Thyroid gland (tissue), 4 donors: ENCODE measurements around the gene ZNF652. TPM values are rescaled to one million over a fixed set of nuclear protein-coding genes. Genes with fewer than 3 reads are reported as not detected.

ENCODE experiments used
- DNase-seq, 2 donors: peaks; one replicate each; pipeline ENCODE4 v3.0.0-alpha.2; 2019
- H3K27ac ChIP-seq, 3 donors: fragments of 200-600 bp; sonication (generic); 1 replicate in 2 of 3; 2 replicates in 1 of 3; pipeline ENCODE4 v1.5.1; 2016 to 2019; ENCODE audit warnings: mild to moderate bottlenecking in 1 of 3, moderate library complexity in 1 of 3
- H3K27me3 ChIP-seq: fragments of 200-600 bp; sonication (generic); one replicate; pipeline ENCODE4 v1.5.1; 2019
- H3K36me3 ChIP-seq, 2 donors: fragments of 200-600 bp; sonication (generic); one replicate each; pipeline ENCODE4 v1.5.1; 2016 to 2019
- H3K4me1 ChIP-seq, 2 donors: fragments of 200-600 bp; sonication (generic); one replicate each; pipeline ENCODE4 v1.5.1; 2017 to 2019
- H3K4me3 ChIP-seq, 3 donors: fragments of 200-600 bp; sonication (generic); replicated peaks in 1 of 3; 1 replicate in 2 of 3; 2 replicates in 1 of 3; pipeline ENCODE4 v1.5.1; 2016; ENCODE audit warnings: mild to moderate bottlenecking in 1 of 3
- H3K9me3 ChIP-seq: fragments of 200-600 bp; sonication (generic); one replicate; pipeline ENCODE4 v1.5.1; 2017
- POLR2A ChIP-seq, 2 donors: fragments of 450-650 bp; IDR thresholded peaks; one replicate each; pipeline ENCODE4 v1.6.1; 2017; ENCODE audit warnings: antibody characterized with exemption in 2 of 2, mild to moderate bottlenecking in 2 of 2, moderate library complexity in 1 of 2
- whole genome bisulfite sequencing, 2 donors: methylation state at CpG; one replicate each; pipeline ENCODE4 v1.1.5; 2017; 5-methylcytosine and 5-hydroxymethylcytosine counted together
- intact Hi-C: fragments of 100-400 bp; cut with DNase I; formaldehyde crosslinking; loops from one replicate; pipeline ENCODE4 v1.15.1; 2023
- total RNA-seq, 4 donors: library from RNA; depleted of rRNA; stranded (reverse); fragments of >200 nt; gene quantifications; one replicate each; pipeline ENCODE4 v1.2.3, GENCODE V29; 2016
- TF ChIP-seq, protein P1 (sequence below), 6 experiments: fragments of 200-600 bp in 3 of 6; fragments of 450-650 bp in 3 of 6; sonication (generic) in 3 of 6; IDR thresholded peaks; one replicate each; pipeline ENCODE4 v1.5.1; 2016 to 2019; ENCODE audit warnings: antibody characterized with exemption in 6 of 6, mild to moderate bottlenecking in 2 of 6, inconsistent platforms in 1 of 6, moderate library complexity in 1 of 6

Gene ZNF652
- total RNA-seq, 4 donors from 2014 or later, result 60.0 to 64.9 (median 62.1) TPM

DNA sequence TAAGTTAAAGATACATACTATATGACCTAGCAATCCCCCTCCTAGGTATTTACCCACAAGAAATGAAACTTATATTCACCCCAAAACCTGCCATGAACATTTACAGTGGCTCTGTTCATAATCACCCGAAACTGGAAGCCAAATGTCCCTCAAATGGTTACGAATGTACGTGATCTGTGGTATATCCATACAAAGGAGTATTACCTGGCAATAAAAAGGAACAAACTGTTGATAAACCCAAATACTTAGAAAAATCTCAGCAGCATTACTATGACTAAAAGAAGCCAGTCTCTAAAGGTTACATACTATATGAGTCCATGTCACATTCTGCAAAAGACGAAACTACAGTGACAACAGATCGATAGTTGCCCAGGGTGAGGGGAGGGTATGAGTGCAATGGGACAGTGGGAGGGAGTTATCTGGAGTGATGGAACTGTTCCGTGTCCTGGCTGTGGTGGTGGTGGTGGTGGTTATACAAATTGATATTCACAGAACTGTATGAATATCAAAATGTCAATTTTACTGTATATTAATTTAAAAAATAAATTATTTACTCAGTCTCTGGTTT lies 9.4 kb downstream of the ZNF652 start:
- intact Hi-C loops, result no loop called here
- Histone ChIP-seq H3K36me3 (no peaks in the 10 kb centered on the region), H3K4me1 (peaks cover 13 to 22% of the 10 kb centered on the region in 2 donors), H3K27ac (no peak overlapping the region), H3K27me3 (no peaks in the 10 kb centered on the region), H3K4me3 (no peak overlapping the region), H3K9me3 (no peaks in the 10 kb centered on the region)
- TF ChIP-seq POLR2A (IDR thresholded peaks at IDR 0.05), result no peak
- TF ChIP-seq, protein P1, sequence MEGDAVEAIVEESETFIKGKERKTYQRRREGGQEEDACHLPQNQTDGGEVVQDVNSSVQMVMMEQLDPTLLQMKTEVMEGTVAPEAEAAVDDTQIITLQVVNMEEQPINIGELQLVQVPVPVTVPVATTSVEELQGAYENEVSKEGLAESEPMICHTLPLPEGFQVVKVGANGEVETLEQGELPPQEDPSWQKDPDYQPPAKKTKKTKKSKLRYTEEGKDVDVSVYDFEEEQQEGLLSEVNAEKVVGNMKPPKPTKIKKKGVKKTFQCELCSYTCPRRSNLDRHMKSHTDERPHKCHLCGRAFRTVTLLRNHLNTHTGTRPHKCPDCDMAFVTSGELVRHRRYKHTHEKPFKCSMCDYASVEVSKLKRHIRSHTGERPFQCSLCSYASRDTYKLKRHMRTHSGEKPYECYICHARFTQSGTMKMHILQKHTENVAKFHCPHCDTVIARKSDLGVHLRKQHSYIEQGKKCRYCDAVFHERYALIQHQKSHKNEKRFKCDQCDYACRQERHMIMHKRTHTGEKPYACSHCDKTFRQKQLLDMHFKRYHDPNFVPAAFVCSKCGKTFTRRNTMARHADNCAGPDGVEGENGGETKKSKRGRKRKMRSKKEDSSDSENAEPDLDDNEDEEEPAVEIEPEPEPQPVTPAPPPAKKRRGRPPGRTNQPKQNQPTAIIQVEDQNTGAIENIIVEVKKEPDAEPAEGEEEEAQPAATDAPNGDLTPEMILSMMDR (IDR thresholded peaks at IDR 0.05), result no peak
- no peak for DNase-seq
- 96 to 98% methylated on average over 6 of the region's 6 CpGs for WGBS, 2 donors

DNA sequence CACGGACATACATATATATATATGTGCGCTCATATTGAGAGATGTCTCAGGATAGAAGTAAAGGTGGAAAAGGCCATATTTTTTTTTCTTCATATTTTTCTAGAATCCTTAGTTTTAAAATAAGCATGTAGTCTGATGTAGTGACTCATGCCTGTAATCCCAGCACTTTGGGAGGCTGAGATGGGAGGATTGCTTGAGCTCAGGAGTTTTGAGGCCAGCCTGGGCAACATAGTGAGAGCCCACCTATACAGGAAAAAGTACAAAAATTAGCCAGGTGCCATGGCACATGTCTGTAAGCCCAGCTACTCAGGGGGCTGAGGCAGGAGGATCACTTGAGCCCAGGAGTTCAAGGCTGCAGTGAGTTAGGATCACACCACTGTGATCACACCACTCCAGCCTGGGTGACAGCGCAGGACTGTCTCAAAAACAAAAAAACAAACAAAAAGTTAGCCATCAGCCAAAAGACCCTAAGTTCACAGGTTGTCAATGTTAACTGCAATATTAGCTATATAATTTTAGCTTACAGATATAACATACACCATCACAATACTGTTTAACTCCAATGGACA lies 10.4 kb downstream of the ZNF652 start:
- 97 to 99% methylated on average over 3 of the region's 3 CpGs for WGBS, 2 donors
- Histone ChIP-seq H3K4me3 (no peak overlapping the region), H3K9me3 (no peaks in the 10 kb centered on the region), H3K36me3 (no peaks in the 10 kb centered on the region), H3K27ac (no peak overlapping the region), H3K27me3 (no peaks in the 10 kb centered on the region), H3K4me1 (peaks cover 12 to 18% of the 10 kb centered on the region in 2 donors)
- no peak for DNase-seq
- intact Hi-C loops, result no loop called here
- TF ChIP-seq, protein P1 (IDR thresholded peaks at IDR 0.05), result no peak

DNA sequence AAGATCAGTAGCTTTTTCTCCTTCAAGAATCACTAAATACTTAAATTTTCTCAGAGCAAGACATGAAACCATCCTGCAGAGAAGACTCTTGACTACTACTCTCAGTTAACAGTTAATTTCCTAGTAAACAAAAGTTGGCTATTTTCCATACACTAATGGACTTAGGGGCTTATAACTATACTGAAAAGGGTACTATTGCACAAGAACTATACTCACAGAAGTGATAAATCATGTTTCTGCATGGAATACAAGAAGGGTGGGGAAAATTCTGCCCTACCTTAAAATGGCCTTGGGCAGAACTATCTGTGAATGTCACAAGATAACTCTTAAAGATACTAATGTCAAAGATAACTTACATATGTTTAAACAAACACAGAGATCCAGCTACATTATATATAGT lies 12.5 kb downstream of the ZNF652 start:
- H3K36me3 ChIP-seq, result no peaks in the 10 kb centered on the region
- H3K4me1 ChIP-seq, result peaks cover 12 to 18% of the 10 kb centered on the region in 2 donors
- intact Hi-C loops, result no loop called here
- DNase-seq, result no peak
- H3K4me3 ChIP-seq, result no peak overlapping the region
- no peaks in the 10 kb centered on the region for H3K9me3 ChIP-seq
- TF ChIP-seq, protein P1 (IDR thresholded peaks at IDR 0.05), result no peak
- TF ChIP-seq POLR2A (IDR thresholded peaks at IDR 0.05), result no peak
- H3K27me3 ChIP-seq, result no peaks in the 10 kb centered on the region
- no peak overlapping the region for H3K27ac ChIP-seq

DNA sequence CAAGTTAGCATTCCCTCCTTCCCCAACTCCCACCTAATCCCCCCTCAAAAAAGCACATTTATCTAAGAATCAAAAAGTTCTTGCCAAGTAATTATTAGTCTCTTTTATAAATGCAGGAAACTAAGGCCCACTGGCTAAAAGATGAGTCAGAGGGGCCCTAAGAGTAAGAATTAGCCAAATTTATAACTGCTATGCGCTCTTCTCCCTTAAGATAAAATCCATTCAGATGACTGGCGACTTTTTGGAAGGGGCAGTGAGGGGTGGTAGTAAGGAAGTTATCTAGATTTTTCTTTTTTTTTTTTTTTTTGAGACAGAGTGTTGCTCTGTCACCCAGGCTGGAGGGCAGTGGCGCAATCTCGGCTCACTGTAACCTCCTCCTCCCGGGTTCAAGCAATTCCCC lies 17.1 kb downstream of the ZNF652 start:
- no peak for DNase-seq
- Histone ChIP-seq H3K27ac (no peak overlapping the region), H3K4me3 (no peak overlapping the region), H3K36me3 (no peaks in the 10 kb centered on the region), H3K9me3 (no peaks in the 10 kb centered on the region), H3K4me1 (peaks cover 3 to 28% of the 10 kb centered on the region in 2 donors), H3K27me3 (no peaks in the 10 kb centered on the region)
- 78 to 84% methylated on average over 5 of the region's 5 CpGs for WGBS, 2 donors
- no peak for TF ChIP-seq POLR2A (IDR thresholded peaks at IDR 0.05)
- TF ChIP-seq, protein P1 (IDR thresholded peaks at IDR 0.05), result no peak
- intact Hi-C loops, result no loop called here

DNA sequence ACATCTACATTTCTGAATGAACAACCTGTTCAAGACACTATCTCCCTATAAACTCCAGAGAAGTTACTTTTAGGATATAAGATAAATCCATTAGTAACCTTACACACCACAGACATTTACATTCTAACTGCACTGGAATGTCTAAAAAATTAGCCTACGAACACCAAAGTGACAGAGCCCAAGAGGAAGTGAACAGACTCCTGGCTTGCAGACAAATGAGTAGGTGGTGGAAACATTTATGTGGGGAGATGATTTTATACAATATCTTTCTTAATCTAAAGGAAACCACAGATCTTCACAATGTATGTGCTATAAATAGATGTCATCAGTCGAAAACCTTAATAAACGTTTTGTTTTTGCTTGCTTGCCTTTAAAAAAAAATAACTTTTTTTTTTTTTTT lies 18.8 kb downstream of the ZNF652 start:
- Histone ChIP-seq H3K36me3 (no peaks in the 10 kb centered on the region), H3K27ac (no peak overlapping the region), H3K27me3 (no peaks in the 10 kb centered on the region), H3K9me3 (no peaks in the 10 kb centered on the region), H3K4me1 (peaks cover 3 to 30% of the 10 kb centered on the region in 2 donors), H3K4me3 (no peak overlapping the region)
- intact Hi-C loops, result no loop called here
- WGBS, 2 donors, result 49 to 69% methylated on average over 3 of the region's 3 CpGs
- no peak for DNase-seq
- no peak for TF ChIP-seq POLR2A (IDR thresholded peaks at IDR 0.05)
- TF ChIP-seq, protein P1 (IDR thresholded peaks at IDR 0.05), result no peak
